ENCODE results near the gene HS3ST6. TPM values are rescaled to one million over a fixed set of nuclear protein-coding genes. Genes with fewer than 3 reads are reported as not detected.

The HS3ST6 gene
- total RNA-seq, 1 experiment from 2014 or later: not detected

- POLR2A ChIA-PET: interaction anchor here (1.2 kb wide), 1 partner anchor 12 kb away, joined by 3 read pairs; no protein-coding TSS in a partner anchor
- Histone ChIP-seq H3K4me2 (ENCODE audit: low read length) (no peak overlapping the region), H2AFZ (ENCODE audit: low read depth, low read length, poor library complexity, severe bottlenecking) (no peak overlapping the region), H3K4me3 (replicated peaks in 1 of 2; ENCODE audit: low read depth in 1 of 2, low read length in 2 of 2) (no peak overlapping the region), H3K9ac (ENCODE audit: low read length) (no peak overlapping the region), H4K20me1 (ENCODE audit: insufficient read depth) (no peaks in the 10 kb centered on the region), H3K4me1 (ENCODE audit: control insufficient read depth in 1 of 2, insufficient read depth in 2 of 2, low read length in 2 of 2) (peaks cover 17 to 19% of the 10 kb centered on the region in 2 experiments), H3K9me2 (ENCODE audit: insufficient read depth) (no peaks in the 10 kb centered on the region), H3K27me3 (ENCODE audit: insufficient read depth, low read length) (no peaks in the 10 kb centered on the region), H3K27ac (ENCODE audit: low read depth, low read length) (no peak overlapping the region), H3K9me3 (ENCODE audit: control insufficient read depth in 1 of 2, insufficient read depth in 1 of 2, low read depth in 1 of 2, low read length in 2 of 2) (no peaks in the 10 kb centered on the region), H3K36me3 (ENCODE audit: control insufficient read depth in 1 of 2, insufficient read depth in 2 of 2, low read length in 2 of 2) (no peaks in the 10 kb centered on the region), H3K79me2 (ENCODE audit: insufficient read depth, low read length) (no peaks in the 10 kb centered on the region)
- ATAC-seq: no peak
- intact Hi-C loops (cut with micrococcal nuclease): no loop called here
- CTCF ChIA-PET: interaction anchor here (1.5 kb wide), 1 partner anchor 20 kb away, joined by 3 read pairs; no protein-coding TSS in a partner anchor
- DNase-seq (ENCODE audit: low read depth, low spot score): no peak
- RAD21 ChIA-PET (ENCODE audit: low non-redundant PET in 1 of 2, low total read pairs in 2 of 2, uncharacterized antibody in 2 of 2, unreplicated experiment in 2 of 2): no interaction called here
- TF ChIP-seq ATF3 (IDR thresholded peaks at IDR 0.05) (no peak), SRF (IDR thresholded peaks at IDR 0.05; ENCODE audit: low read depth) (no peak), FOSL1 (IDR thresholded peaks at IDR 0.05; ENCODE audit: low read depth) (no peak), CBX3 (IDR thresholded peaks at IDR 0.05; ENCODE audit: low read depth) (no peak), REST (IDR thresholded peaks at IDR 0.05; ENCODE audit: low read depth) (no peak), POLR2AphosphoS5 (IDR thresholded peaks at IDR 0.05; ENCODE audit: low read depth, low read length) (no peak)
- no TSS peak for BruUV-seq (replicated peaks)
Measured at GRCh38 chr16:1908983-1909382, 9.2 kb downstream of the HS3ST6 start.

GRCh38 chr16:1908184-1908583 lies 10.0 kb downstream of the HS3ST6 start:
- ATAC-seq: no peak
- intact Hi-C loops (cut with micrococcal nuclease): no loop called here
- CTCF ChIA-PET: no interaction called here
- no peak overlapping the region for H3K27ac ChIP-seq (ENCODE audit: low read depth, low read length)
- H3K9ac ChIP-seq (ENCODE audit: low read length): no peak overlapping the region
- H3K9me3 ChIP-seq (ENCODE audit: control insufficient read depth in 1 of 2, insufficient read depth in 1 of 2, low read depth in 1 of 2, low read length in 2 of 2): no peaks in the 10 kb centered on the region
- RAD21 ChIA-PET (ENCODE audit: low non-redundant PET in 1 of 2, low total read pairs in 2 of 2, uncharacterized antibody in 2 of 2, unreplicated experiment in 2 of 2): no interaction called here
- no peaks in the 10 kb centered on the region for H4K20me1 ChIP-seq (ENCODE audit: insufficient read depth)
- POLR2A ChIA-PET: interaction anchor here (1.2 kb wide), 1 partner anchor 13 kb away, joined by 3 read pairs; no protein-coding TSS in a partner anchor
- H3K4me1 ChIP-seq (ENCODE audit: control insufficient read depth in 1 of 2, insufficient read depth in 2 of 2, low read length in 2 of 2): peaks cover 9 to 11% of the 10 kb centered on the region in 2 experiments
- no peaks in the 10 kb centered on the region for H3K36me3 ChIP-seq (ENCODE audit: control insufficient read depth in 1 of 2, insufficient read depth in 2 of 2, low read length in 2 of 2)
- no peaks in the 10 kb centered on the region for H3K9me2 ChIP-seq (ENCODE audit: insufficient read depth)
- no TSS peak for BruUV-seq (replicated peaks)
- no peak overlapping the region for H2AFZ ChIP-seq (ENCODE audit: low read depth, low read length, poor library complexity, severe bottlenecking)
- no peak overlapping the region for H3K4me2 ChIP-seq (ENCODE audit: low read length)
- no peak for DNase-seq (ENCODE audit: low read depth, low spot score)
- no peak overlapping the region for H3K4me3 ChIP-seq (replicated peaks in 1 of 2; ENCODE audit: low read depth in 1 of 2, low read length in 2 of 2)
- no peaks in the 10 kb centered on the region for H3K79me2 ChIP-seq (ENCODE audit: insufficient read depth, low read length)
- H3K27me3 ChIP-seq (ENCODE audit: insufficient read depth, low read length): no peaks in the 10 kb centered on the region
- no peak for TF ChIP-seq EZH2 (IDR thresholded peaks at IDR 0.05)
- no peak for TF ChIP-seq ZFX (IDR thresholded peaks at IDR 0.05)
- TF ChIP-seq POLR2A (IDR thresholded peaks at IDR 0.05; ENCODE audit: borderline replicate concordance, extremely low read depth, insufficient read depth, insufficient read length): no peak
- no peak for TF ChIP-seq CTCF (IDR thresholded peaks at IDR 0.05 in 2 of 3, conservative IDR thresholded peaks at IDR 0.05 in 1 of 3; ENCODE audit: borderline replicate concordance in 1 of 3, insufficient read depth in 1 of 3, low read depth in 2 of 3, low read length in 2 of 3)
- TF ChIP-seq ZBTB33 (IDR thresholded peaks at IDR 0.05; ENCODE audit: extremely low read depth, insufficient replicate concordance, low read length): no peak
- no peak for TF ChIP-seq JUND (IDR thresholded peaks at IDR 0.05)
- TF ChIP-seq SP1 (IDR thresholded peaks at IDR 0.05; ENCODE audit: low read depth): no peak
- no peak for TF ChIP-seq ATF3 (IDR thresholded peaks at IDR 0.05)
